OCI-LY7 (cell line): ENCODE results near the gene PAN3. TPM values are rescaled to one million over a fixed set of nuclear protein-coding genes. Genes with fewer than 3 reads are reported as not detected.
A peak's percentile ranks its signal among the peaks of the same experiment; 100 is the strongest.

Experiments
- Bru-seq: library from RNA; stranded (reverse); fragments of 400-500 nt; gene quantifications from one replicate; lab custom pipeline; 2021; lab: Mats Ljungman, UMichigan
- BruChase-seq, 2 experiments: library from RNA; stranded (reverse); fragments of 400-500 nt; gene quantifications; one replicate each; lab custom pipeline; 2021; lab: Mats Ljungman, UMichigan
- BruUV-seq: library from RNA; stranded (reverse); fragments of 400-500 nt; replicated peaks from 2 replicates; lab custom pipeline; 2021; lab: Mats Ljungman, UMichigan
- CTCF ChIA-PET: fragments of 300-600 bp; sonication (Branson Sonifier 250); formaldehyde crosslinking; loops from one replicate; lab custom pipeline; 2022; ENCODE audit warnings: antibody characterized with exemption; ENCODE audit not compliant: unreplicated experiment; lab: Charles Lee
- POLR2A ChIA-PET: fragments of 300-600 bp; sonication (Branson Sonifier 250); formaldehyde crosslinking; loops from one replicate; lab custom pipeline; 2022; ENCODE audit warnings: antibody characterized with exemption; lab: Charles Lee
- DNase-seq: peaks from one replicate; pipeline ENCODE4 v3.0.0-alpha.2; 2015; ENCODE audit warnings: low spot score
- H2AFZ ChIP-seq: fragments of 200-600 bp; sonication (generic), shearing (Covaris generic); 2 replicates; pipeline ENCODE4 v1.6.1; 2014; ENCODE audit warnings: mild to moderate bottlenecking, antibody characterized with exemption, low read length, moderate library complexity
- H3K27ac ChIP-seq: fragments of 200-600 bp; sonication (generic); 2 replicates; pipeline ENCODE4 v1.5.1; 2014; ENCODE audit warnings: mixed run types, low read depth, mild to moderate bottlenecking, moderate library complexity, low read length, inconsistent platforms; ENCODE audit not compliant: poor library complexity, severe bottlenecking
- H3K36me3 ChIP-seq: fragments of 200-600 bp; sonication (generic); 2 replicates; pipeline ENCODE4 v1.6.1; 2014; ENCODE audit warnings: mild to moderate bottlenecking, antibody characterized with exemption, low read length, moderate library complexity, mixed read lengths; ENCODE audit not compliant: insufficient read depth
- H3K4me1 ChIP-seq: fragments of 200-600 bp; sonication (generic); 2 replicates; pipeline ENCODE4 v1.5.1; 2014; ENCODE audit warnings: mild to moderate bottlenecking, low read length; ENCODE audit not compliant: insufficient read depth, poor library complexity, severe bottlenecking
- H3K4me2 ChIP-seq: fragments of 200-600 bp; sonication (generic); 2 replicates; pipeline ENCODE4 v1.6.1; 2014; ENCODE audit warnings: mild to moderate bottlenecking, low read length
- H3K4me3 ChIP-seq: fragments of 200-600 bp; sonication (generic); 2 replicates; pipeline ENCODE4 v1.5.1; 2014; ENCODE audit warnings: mild to moderate bottlenecking, low read depth, low read length; ENCODE audit not compliant: poor library complexity, severe bottlenecking
- H3K79me2 ChIP-seq: fragments of 200-600 bp; sonication (generic); 2 replicates; pipeline ENCODE4 v1.6.1; 2016; ENCODE audit warnings: low read depth, mild to moderate bottlenecking, low read length, moderate library complexity, mixed read lengths; ENCODE audit not compliant: insufficient read depth
- H3K9me2 ChIP-seq: fragments of 200-600 bp; sonication (generic); 2 replicates; pipeline ENCODE4 v1.6.1; 2016; ENCODE audit warnings: mild to moderate bottlenecking, low read length, mixed read lengths; ENCODE audit not compliant: insufficient read depth
- H3K9me3 ChIP-seq: fragments of 200-600 bp; sonication (generic); 2 replicates; pipeline ENCODE4 v1.6.1; 2014; ENCODE audit warnings: mild to moderate bottlenecking, mixed run types, low read length, mixed read lengths
- H4K20me1 ChIP-seq: fragments of 200-600 bp; sonication (generic); 2 replicates; pipeline ENCODE4 v1.6.1; 2014; ENCODE audit warnings: mild to moderate bottlenecking, antibody characterized with exemption, low read length, moderate library complexity, mixed read lengths; ENCODE audit not compliant: insufficient read depth
- CTCF ChIP-seq: fragments of 200-600 bp; sonication (generic); conservative IDR thresholded peaks from 2 replicates; pipeline ENCODE4 v1.5.1; 2014; ENCODE audit warnings: mild to moderate bottlenecking, antibody characterized with exemption, low read length, moderate library complexity, mixed read lengths
- EZH2phosphoT487 ChIP-seq: fragments of 200-600 bp; sonication (generic); IDR thresholded peaks from 2 replicates; pipeline ENCODE4 v1.6.1; 2018; ENCODE audit warnings: low read depth, borderline replicate concordance, mild to moderate bottlenecking, mixed run types, antibody characterized with exemption, low read length, moderate library complexity, mixed read lengths
- intact Hi-C: fragments of 100-400 bp; cut with micrococcal nuclease; formaldehyde crosslinking; loops from one replicate; pipeline ENCODE4 v1.10.0; 2022; ENCODE audit not compliant: unreplicated experiment
- long read RNA-seq: library from polyadenylated mRNA; stranded (forward); transcript quantifications from one replicate; pipeline ENCODE4 v2.0.0, GENCODE V29; 2022
- total RNA-seq, 2 experiments: library from RNA; depleted of rRNA in 1 of 2; stranded (reverse); fragments of >200 nt in 1 of 2; shearing (Covaris generic) in 1 of 2; gene quantifications; 2 replicates each; pipeline ENCODE4 v1.2.3, GENCODE V29; 2014 to 2022

The PAN3 gene
- total RNA-seq (2014; rRNA removed; shearing (Covaris generic)) = 18.4 and 20.4 TPM in 2 replicates
- total RNA-seq (2022) = 54.8 and 61.0 TPM in 2 replicates
- percentile 92 among the genes with signal in this experiment for Bru-seq, nascent RNA
- BruChase-seq, experiment 1, labeled RNA remaining after a 6-hour chase = percentile 88 among the genes with signal in this experiment
- BruChase-seq, experiment 2, labeled RNA remaining after a 2-hour chase = percentile 88 among the genes with signal in this experiment
- long read RNA-seq, full-length matches to known transcripts = 3 of 25 reads
- long read RNA-seq, partial matches to known transcripts = 2 of 25 reads
- long read RNA-seq, other reads (novel, unspliced or antisense) = 20 of 25 reads

GRCh38 chr13:28138012-28138755, at the start of gene PAN3:
TSS of gene PAN3 (plus strand) at chr13:28138545. CDS start at chr13:28138658, 113 bp downstream.
- H4K20me1 ChIP-seq = peaks cover 30% of the 10 kb centered on the region
- no peaks in the 10 kb centered on the region for H3K36me3 ChIP-seq
- BruUV-seq = no TSS peak
- peak within 1 kb of the TSS; percentile 95 for H3K27ac ChIP-seq
- peaks cover 18% of the 10 kb centered on the region for H3K4me1 ChIP-seq
- peak within 1 kb of the TSS; percentile 100 for H3K4me3 ChIP-seq
- H2AFZ ChIP-seq = peak within 1 kb of the TSS; percentile 64
- H3K4me2 ChIP-seq = peak within 1 kb of the TSS; percentile 82
- DNase-seq = peak; percentile 95
- POLR2A ChIA-PET = interaction anchor here (0.7 to 1.3 kb wide), 5 partner anchors 13 to 564 kb away, joined by 3 to 6 read pairs (median 4); no protein-coding TSS in a partner anchor
- no peaks in the 10 kb centered on the region for H3K9me2 ChIP-seq
- H3K79me2 ChIP-seq = peaks cover 52% of the 10 kb centered on the region
- TF ChIP-seq CTCF (peak; percentile 38), EZH2phosphoT487 (no peak)
- CTCF ChIA-PET = no interaction called here
- no peaks in the 10 kb centered on the region for H3K9me3 ChIP-seq
- intact Hi-C loops = loop anchor here (2.0 to 5.0 kb wide), 3 partner anchors 91 to 184 kb away; no protein-coding TSS in a partner anchor

- Histone ChIP-seq H4K20me1 (no peaks in the 10 kb centered on the region), H3K36me3 (no peaks in the 10 kb centered on the region), H2AFZ (no peak overlapping the region), H3K9me3 (no peaks in the 10 kb centered on the region), H3K27ac (no peak overlapping the region), H3K4me3 (no peak overlapping the region), H3K79me2 (no peaks in the 10 kb centered on the region), H3K9me2 (no peaks in the 10 kb centered on the region), H3K4me2 (no peak overlapping the region), H3K4me1 (no peaks in the 10 kb centered on the region)
- no TSS peak for BruUV-seq
- TF ChIP-seq EZH2phosphoT487 = no peak
- no peak for TF ChIP-seq CTCF
- CTCF ChIA-PET = no interaction called here
- POLR2A ChIA-PET = interaction anchor here (0.6 kb wide), 1 partner anchor 21 kb away, joined by 3 read pairs; no protein-coding TSS in a partner anchor
- intact Hi-C loops = no loop called here
- no peak for DNase-seq
Measured at GRCh38 chr13:28089065-28089464, 49.3 kb upstream of the PAN3 start.
